Stimulated activated CD4-positive, alpha-beta T cell treated with anti-CD3 and anti-CD28 coated beads, Interleukin-1b, Interleukin-23, amount 100 ng/mL, for 1 hour (primary cell): Measurements from ENCODE around the gene GRAMD2B.
A peak's percentile ranks its signal among the peaks of the same experiment; 100 is the strongest.
"Not testable (repeated sequence)": the region's sequence is repeated elsewhere in the genome, so short reads cannot be mapped to it uniquely, and the experiment has no call there.

ENCODE experiments used
- DNase-seq, 2 donors: peaks; one replicate each; pipeline ENCODE4 v3.0.0-alpha.2; 2020; ENCODE audit warnings: low read depth in 2 of 2

The GRAMD2B gene

DNA sequence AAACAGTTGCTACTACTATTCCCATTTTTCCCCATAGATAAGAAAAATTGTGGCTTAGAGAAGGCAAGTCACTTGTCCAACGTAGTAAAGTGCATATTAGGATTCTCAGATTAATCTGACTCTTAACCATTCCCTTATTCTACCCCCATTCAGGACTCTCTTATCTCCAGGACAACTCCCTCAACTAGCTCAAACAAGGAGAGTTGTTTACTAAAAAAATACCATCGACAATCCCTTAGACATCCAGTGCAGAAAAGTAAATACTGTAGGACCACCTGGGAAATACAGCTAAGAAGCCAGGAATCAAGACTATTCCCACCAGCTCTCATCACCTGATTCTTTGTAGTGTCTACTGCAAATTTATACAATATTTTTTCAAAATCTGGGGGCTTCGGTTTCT, 9.4 kb upstream of the GRAMD2B start:
- DNase-seq, result no peak

DNA sequence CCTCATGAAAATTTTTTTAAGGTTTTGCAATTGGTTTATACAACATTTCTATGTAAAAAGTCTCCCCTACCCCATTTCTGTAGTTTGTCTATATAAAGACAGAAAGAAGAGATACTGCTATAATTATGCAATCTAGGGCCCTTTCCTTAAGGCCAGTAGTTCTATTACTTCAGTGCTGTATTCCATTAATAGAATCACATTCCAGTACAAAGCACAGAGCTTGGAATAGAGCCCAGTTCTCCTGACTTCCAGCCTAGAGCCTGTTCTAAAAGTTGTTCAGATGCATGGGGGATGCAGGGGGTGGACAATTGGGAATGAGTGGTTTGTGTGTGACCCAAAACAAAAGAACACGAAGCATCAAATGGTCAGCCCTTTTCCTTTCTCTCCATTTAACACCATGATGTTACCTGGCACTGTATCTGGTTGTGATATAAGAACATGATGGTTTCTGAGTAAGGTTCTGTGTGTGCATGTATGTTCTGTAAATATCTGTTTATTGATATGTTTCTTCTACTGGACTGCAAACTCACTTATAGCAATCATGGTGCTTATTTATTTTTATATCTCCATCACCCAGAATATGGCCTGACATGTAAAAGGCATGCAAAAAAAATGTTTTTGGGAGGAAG, 8.2 kb upstream of the GRAMD2B start:
- DNase-seq, result no peak

DNA sequence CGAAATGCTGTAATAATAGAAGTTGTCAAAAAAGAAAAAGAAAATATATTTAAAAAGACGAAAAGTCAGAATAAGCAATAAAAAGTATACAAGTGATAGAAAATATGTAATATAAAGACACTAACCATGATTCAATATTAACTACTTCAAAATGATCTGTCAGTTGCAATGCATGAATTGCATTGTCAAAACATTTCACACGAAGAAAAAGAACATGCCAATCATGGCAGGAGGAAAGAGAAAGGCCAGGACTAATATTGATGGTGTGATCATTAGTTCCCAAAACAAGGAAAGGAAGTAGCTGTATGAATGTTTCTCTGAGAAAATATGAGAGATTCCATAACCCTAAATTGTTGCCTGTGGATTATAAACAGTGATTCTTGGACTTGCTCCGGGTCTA, 7.4 kb upstream of the GRAMD2B start:
- DNase-seq, result no peak

DNA sequence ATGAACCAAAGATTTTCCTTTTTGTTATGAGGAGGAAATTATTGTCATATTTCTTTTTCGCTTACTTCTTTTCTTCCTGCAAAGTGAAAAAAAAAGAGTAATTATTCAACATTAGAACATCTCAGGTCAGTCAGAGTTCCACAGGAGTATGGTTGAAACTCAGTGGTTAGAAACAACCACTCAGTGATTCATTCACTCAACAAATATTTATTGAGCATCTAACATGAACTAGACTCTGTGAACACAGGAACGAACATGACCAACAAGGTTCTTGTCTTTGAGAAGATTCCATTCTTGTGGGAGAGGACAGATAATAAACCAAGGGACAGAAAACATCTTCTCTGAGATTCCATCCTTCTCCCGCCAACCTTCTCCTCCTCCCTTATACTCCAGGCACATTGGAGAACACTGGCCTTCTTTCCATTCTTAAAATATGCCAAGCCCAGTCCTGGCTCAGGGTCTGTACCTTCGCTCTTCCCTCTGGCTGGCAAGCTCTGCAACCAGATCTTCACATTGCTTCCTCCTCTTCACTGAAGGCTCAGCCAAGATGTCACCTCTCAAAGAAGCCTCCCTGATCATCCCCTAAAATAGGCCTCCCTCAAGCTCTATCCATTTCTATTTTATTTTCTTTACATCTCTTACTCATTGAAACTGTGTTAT, 6.8 kb upstream of the GRAMD2B start:
- DNase-seq, result no peak

DNA sequence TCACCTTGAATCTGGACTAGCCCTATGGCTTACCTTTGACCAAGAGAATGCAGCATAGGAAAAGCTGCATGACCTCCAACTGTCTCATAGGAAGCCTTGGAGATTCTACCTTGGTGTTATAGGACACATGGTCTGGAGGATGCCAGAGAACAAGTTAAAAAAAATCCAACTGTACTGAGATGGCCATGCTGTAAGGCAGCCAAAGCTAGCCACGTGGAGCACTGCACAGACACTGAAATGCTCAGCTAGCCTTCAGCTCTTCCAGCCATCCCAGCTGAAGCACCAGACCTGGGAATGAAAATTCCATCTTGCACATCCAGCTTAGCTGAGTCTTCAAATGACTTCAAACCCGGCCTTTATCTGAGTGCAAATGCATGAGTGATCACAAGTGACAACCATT, 6.0 kb upstream of the GRAMD2B start:
- no peak for DNase-seq

DNA sequence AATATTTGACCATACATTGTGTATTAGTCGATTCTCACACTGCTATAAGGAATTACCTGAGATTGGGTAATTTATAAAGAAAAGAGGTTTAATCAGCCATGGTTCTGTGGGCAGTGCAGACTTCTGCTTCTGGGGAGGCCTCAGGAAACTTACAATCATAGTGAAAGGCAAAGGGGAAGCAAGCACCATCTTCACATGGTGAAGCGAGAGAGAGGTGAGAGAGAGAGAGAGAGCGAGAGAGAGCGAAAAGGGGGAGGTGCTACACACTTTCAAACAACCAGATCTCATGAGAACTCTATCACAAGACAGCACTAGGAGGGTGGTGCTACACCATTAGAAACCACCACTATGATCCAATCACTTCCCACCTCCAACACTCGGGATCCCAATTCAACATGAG, 4.1 kb upstream of the GRAMD2B start:
- DNase-seq, result no peak

DNA sequence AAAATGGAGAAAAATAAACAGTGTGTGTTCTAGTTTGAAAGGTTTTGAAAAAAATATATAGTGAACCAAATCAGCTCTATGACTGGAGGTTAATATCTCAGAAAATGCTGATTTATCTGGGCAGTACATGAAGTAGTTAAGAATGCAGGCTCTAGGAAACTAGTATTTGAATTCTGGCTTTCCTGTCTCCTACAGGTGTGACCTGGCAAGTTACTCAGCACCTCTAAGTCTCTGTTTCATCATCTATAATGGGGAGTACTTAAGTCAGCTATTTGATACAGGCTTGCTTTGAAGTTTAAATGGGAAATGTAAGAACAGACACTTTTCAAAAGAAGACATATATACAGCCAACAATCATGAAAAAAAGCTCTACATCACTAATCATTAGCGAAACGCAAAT, 5.2 kb downstream of the GRAMD2B start:
- no peak for DNase-seq

DNA sequence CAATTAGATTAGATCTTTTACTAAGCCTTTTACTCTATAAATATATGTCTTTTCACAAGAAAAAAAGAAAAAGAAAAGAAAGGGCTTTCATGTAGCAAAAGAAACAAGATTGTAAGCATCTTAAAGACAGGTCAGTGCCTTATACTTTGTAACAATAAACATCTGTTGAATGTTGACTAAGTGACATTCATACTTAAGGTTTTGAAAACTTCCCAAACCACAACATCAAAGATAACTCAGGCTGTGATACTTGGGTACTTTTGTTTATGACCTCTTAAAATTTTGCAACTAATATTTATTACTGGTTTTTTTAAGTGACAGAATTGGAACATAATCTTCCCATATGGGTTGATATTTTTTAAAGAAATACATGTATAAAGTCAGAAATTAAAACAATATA, 7.4 kb downstream of the GRAMD2B start:
- no peak for DNase-seq

DNA sequence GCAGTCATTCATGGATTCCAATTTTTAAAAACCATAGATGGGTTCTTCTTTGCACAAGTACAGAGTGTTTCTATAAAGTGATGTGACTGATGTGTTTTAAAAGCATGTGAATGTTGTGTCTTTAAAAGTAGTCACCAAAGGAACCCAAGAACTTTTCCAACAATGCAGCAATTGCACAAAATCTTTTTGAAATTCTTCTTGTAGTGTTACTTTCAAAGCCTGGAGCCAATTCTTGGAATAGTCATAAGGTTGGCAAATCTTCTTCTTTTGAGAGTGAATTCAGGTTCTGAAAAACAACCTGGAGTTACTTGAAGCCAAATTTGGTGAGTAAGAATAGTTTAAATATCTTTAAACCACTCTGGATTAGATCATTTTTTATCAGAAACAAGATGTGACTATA, 10.5 kb downstream of the GRAMD2B start:
- DNase-seq, result no peak

DNA sequence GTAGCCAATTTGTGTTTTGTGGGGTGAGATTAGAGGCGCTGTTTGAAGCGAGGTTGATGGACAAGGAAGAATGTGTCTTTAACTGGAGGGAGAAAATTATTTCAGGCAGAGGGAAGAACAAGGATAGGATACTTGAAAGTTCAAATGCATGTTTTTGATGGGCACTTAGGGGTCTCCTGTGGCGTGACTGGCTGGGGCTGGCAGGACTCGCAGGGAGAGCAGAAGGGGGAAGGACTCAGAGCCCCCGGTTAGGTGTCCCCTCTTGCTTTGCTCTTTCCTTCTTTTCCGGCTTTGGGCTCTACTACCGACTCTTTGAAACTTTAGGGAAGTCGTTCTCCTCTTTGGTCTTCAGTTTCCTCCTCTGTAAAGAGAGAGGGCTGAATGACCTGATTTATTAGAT, 12.1 kb downstream of the GRAMD2B start:
- no peak for DNase-seq

DNA sequence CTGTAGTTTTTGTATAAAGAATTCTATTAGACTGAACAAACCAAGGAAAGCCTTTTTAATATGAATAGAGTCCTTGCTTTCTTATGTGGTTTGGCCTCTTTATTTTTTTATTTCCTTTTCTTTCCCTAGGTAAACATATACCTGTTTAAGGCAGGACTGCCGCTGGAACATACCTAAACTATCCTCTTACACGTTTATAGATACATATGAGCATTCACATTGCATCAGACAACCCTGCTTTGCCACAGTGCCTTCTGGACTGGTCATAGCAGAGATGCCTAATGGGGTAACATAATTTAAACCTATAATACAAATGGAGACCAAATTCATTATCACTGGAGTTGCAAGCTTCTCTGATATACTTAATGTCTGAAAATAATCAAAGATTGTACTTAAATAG, 12.5 kb downstream of the GRAMD2B start:
- no peak for DNase-seq

DNA sequence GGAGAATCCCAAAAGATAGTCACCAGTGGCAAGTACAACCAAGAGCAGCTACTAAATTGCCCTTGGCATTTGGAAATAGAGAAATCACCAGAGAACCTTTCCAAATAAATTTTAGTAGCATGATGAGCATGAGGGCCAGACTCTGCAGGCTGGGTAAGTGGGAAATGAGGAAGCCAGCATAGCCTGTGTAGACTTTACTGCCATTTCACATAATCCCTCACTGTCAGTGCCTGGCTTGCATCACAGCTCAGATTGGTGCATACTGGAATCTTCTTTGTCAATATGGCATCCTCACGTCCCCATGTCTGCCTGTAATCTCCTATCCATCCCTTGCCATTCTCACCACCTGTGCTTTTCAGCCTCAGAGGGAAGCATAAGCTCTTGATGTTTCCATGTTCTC, 14.5 kb downstream of the GRAMD2B start:
- DNase-seq, result no peak

DNA sequence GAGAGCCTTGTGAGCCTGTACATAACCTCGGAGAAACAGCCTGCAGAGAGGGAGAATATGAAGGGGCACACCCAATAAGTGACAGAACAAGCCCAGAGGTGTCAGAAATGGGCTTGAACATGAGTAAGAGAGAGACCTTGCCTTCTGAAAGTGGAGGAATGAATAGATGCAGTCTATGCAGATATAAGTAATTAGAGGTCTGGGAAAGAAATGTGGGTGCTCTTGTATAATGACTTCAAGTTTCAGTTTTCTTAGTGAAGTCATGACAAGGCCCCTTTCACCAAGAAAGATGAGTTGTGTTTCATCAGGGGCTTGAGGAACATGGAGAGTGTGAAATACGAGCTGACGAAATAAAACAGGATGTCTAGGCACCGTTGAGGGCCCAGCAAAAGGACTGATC, 15.1 kb downstream of the GRAMD2B start:
- DNase-seq, result no peak

DNA sequence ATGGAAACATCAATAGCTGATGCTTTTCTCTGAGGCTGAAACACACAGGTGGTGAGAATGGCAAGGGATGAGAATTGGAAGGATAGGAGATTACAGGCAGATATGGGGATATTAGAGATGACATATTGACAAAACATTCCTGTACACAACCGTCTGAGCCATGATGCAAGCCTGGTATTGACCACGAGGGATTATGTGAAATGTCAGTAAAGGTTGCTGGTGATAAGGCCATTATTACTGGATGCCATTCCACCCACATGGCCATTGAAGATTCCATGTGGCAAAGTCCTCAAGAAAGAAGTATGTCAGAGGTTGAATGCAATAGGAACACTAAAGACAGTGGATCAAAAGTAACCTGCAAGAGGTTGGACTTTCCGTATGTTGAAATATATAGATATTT, 15.7 kb downstream of the GRAMD2B start:
- no peak for DNase-seq

DNA sequence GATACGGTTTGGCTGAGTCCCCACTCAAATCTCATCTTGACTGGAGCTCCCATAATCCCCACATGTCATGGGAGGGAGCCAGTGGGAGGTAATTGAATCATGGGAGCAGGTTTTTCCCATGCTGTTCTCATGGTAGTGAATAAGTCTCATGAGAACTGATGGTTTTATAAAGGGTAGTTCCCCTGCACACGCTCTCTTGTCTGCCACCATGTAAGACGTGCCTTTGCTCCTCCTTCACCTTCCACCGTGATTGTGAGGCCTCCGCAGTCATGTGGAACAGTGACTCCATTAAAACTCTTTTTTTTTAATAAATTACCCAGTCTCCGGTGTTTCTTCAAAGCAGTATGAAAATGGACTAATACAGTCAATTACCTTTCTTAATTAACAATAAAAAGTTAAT, 16.5 kb downstream of the GRAMD2B start:
- not testable (repeated sequence) for DNase-seq

DNA sequence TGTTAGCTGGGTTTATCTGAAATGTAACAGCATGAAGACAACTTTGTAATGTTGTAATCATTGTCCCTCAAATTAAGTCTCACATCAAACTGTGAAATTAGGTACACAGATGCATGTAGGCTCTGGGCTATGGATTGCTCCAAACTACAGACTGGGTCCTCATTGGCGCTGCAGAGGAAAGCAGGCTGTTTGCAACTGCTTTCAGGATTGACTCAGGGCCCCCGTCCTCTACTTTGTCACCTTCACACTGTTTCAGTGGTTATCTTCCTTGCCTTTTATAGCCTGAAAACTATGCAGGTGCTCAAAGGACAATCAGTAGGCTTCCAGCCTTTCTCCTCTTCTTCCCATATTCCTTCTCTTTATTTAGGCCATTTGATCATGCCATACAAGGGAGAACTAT, 18.0 kb downstream of the GRAMD2B start:
- no peak for DNase-seq

DNA sequence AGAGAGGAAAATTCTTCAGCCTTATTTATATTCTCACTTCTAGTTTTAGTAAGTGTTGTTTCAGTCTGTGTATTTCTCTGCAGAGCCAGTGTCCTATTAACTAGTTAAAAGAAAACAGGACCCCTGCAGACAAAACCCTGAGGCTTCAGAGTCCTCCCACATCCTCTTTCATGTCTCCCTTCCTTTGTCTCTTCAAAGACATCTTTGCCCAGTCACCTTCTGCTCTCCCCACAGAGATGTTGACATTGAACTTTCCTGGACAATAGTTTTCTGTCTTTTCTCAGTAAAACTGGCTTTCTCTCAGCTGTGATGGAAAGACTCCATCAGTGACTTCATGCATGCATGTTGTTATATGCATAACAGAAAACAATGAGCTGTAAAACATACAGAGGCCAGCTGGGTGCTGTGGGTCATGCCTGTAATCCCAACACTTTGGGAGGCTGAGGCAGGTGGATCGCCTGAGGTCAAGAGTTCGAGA, 20.2 kb downstream of the GRAMD2B start:
- DNase-seq, result no peak

DNA sequence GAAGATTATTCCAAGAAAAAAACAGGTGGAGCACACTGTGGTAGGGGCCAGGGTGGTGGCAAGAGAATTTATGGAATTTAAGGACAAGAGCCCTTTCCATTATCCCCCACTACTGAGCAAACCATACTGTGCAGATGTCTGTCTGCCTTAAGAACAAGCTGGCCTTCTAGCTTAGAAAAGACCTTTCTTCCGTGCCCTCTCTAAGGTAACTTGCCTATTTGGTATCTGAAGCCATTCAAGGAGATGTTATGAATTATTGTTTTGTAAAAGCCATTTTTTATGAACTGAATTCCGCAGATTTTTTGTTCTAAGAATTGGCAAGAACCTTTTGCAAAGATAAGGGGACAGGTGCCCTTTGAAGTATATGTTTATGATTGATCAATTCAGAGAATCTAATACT, 20.9 kb downstream of the GRAMD2B start:
- no peak for DNase-seq

DNA sequence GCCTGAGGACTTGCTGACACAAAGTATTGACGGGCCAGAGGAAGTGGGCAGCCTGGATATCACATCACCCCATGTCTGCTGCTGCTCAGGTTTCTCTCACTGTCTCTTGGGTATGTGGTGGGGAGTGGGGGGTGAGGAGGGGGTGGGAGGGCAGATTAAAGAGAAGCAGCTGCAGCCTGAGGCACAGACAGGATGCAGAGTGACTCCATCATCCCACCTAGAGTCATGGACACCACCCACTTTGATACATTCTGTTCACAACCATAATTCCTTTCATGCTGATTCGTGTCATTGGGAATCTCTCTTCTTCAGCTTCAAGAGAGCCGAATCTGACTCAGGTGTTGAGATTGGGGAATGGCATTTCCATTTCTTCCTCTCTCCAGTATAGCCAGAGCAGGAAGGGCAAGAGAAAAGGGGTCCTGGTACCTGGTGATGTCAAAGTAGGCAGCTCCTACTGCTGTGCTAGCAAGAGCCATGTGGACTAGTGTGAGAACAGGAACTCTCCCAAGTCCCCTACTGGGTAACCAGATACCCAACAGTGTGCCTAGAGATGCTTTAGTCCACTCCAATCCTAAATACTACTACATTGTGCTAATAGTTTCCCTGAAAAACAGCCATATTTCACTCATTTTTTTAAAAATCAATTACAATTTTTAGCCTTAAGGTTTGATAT, 22.4 kb downstream of the GRAMD2B start:
- no peak for DNase-seq

DNA sequence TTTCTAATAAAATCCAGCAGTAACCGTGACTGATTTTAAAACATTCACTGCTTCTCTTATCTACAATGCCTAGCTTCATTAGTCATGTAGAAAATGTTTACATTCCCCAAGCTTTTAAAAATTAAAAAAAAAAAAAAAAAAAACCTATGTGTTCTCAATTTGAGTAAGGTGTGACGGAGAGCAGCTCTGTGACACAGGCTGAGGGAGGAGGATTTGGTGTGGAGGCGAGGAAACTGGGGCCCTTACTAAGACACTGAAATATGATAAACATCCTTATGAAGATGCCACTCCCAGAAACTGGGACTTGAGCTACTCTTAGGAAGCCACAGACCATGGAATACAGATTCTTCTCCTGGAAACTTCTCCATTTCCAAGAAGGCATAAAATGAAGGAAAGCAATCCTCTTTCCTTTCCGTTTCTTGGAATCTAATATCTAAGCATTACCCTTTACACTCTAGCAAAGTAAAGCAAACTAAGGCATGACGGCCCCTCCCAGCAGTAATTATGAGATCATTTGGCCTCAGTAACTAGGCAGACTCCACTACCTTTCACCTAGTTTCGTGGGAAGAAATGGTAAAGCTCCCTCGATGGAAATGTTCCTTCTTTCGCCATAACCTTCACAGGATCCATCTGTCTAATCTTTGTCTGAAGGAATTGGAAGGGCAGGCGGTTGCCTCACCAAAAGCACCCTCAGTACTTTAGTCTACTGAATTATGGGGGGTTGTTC, 23.5 kb downstream of the GRAMD2B start:
- DNase-seq, result no peak

DNA sequence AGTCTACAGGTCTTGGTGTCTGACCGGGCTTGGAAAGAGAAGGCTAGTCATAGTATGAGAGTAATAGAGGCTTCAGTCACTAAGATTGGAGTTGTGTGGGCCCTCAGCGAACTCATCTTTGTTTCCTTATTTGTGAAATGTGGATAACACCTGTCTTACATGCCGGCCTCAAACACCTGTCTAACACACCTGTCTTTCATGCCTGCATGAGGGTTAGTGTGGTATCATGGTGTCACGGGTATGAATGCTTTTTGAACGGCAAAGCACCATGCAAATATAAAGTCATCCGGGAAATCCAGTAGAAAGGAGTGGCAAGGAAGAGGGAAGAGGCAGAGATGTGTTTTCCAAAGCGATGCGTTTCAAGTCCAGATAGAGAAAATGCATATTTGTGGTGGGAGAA, 25.5 kb downstream of the GRAMD2B start:
- DNase-seq, result no peak

DNA sequence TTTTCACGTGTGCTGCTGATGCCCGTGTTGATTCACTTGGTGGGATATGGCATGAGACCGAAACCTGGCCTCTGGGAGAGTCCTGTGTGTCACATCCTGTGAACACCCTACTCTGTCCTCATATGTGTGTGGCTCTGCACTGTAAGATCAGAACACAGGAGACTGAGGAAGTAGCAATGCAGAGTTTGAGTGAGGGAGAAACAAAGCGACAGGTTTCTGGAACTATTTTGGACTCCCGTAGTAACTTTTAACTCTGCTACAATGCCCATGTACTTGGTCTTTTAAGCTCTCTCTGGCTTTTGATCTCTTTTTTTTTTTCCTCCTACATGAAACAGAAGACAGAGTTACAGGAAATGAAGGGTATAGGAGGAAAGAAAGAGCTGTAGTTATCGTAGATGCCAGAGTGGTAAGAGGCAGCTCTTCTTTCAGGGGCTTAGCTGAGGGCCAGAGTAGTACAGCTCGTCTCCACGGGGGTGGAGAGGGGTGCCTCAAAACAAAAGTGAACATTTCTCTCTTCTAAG, 26.6 kb downstream of the GRAMD2B start:
- DNase-seq, result peak; percentile 3 to 10
